GM10266 (cell line): ENCODE measurements around the gene SPCS2.
"Not testable (repeated sequence)": the region's sequence is repeated elsewhere in the genome, so short reads cannot be mapped to it uniquely, and the experiment has no call there.

Experiments used
- DNase-seq: peaks from one replicate; pipeline ENCODE4 v3.0.0; 2012; ENCODE audit errors: extremely low spot score
- TF ChIP-seq, protein P1 (sequence below): IDR thresholded peaks from 2 replicates; pipeline ENCODE4 v1.5.1; 2012; ENCODE audit warnings: mild to moderate bottlenecking, low read depth; ENCODE audit not compliant: control insufficient read depth, insufficient read depth; ENCODE audit errors: missing control alignments

Gene SPCS2

DNA sequence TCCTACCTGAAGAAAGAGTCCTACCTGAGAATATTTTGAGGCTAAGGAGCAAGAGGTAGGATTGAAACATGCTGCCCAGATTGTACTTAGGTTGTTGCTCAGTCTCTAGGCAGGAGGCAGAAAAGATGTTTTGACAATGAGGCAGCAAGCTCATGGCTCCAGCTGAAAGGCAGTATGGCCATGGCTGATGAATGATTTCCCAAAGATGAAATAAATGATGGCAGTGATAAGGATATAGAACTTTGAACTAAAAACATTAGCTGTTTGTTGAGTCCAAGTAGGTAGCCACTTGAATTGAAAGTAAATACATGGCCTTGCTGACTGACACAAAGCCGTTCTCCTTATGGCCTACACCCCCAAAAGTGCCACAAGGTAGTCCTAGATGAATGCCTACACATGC is 32.8 kb downstream of the SPCS2 start:
- TF ChIP-seq, protein P1, sequence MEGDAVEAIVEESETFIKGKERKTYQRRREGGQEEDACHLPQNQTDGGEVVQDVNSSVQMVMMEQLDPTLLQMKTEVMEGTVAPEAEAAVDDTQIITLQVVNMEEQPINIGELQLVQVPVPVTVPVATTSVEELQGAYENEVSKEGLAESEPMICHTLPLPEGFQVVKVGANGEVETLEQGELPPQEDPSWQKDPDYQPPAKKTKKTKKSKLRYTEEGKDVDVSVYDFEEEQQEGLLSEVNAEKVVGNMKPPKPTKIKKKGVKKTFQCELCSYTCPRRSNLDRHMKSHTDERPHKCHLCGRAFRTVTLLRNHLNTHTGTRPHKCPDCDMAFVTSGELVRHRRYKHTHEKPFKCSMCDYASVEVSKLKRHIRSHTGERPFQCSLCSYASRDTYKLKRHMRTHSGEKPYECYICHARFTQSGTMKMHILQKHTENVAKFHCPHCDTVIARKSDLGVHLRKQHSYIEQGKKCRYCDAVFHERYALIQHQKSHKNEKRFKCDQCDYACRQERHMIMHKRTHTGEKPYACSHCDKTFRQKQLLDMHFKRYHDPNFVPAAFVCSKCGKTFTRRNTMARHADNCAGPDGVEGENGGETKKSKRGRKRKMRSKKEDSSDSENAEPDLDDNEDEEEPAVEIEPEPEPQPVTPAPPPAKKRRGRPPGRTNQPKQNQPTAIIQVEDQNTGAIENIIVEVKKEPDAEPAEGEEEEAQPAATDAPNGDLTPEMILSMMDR = no peak
- DNase-seq = no peak

DNA sequence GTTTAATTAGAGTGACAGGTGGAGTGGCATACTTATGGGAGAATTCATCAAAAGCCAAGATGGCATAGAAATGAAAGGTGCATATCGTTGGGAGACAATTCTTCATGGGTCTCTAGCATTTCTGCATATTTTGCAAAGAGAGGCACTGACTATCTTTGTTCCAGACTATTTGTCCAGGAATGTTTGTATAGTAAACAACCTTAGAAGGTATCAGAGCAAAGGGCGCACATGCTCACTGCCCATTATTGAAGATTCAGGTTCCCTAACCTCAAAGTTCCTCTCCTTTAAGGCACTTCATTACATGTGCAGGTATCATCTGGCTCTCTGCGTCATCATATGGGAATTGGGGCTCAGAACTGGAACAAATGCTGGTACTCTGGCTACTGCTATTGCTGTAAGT is 35.0 kb downstream of the SPCS2 start:
- TF ChIP-seq, protein P1 = no peak
- DNase-seq = no peak

DNA sequence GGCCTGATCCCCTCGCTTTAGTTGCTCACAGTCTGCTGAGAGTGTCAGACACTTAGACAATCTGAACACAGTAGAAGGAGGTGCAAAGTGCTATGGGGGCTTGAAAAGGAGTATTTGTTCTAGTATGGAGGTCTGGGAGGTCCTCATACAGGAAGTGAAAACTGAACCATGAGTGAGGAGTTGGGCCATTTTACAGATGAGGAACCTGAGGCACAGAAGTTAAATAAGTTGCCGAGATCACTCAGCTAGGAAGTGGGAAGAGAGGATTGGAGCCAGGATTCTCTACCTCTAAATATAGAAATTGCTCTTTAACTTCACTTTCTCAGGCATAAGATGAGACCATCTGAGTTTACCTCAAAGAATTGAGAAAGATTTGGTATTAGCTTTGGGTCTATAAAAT is 35.7 kb downstream of the SPCS2 start:
- DNase-seq = no peak
- TF ChIP-seq, protein P1 = no peak

DNA sequence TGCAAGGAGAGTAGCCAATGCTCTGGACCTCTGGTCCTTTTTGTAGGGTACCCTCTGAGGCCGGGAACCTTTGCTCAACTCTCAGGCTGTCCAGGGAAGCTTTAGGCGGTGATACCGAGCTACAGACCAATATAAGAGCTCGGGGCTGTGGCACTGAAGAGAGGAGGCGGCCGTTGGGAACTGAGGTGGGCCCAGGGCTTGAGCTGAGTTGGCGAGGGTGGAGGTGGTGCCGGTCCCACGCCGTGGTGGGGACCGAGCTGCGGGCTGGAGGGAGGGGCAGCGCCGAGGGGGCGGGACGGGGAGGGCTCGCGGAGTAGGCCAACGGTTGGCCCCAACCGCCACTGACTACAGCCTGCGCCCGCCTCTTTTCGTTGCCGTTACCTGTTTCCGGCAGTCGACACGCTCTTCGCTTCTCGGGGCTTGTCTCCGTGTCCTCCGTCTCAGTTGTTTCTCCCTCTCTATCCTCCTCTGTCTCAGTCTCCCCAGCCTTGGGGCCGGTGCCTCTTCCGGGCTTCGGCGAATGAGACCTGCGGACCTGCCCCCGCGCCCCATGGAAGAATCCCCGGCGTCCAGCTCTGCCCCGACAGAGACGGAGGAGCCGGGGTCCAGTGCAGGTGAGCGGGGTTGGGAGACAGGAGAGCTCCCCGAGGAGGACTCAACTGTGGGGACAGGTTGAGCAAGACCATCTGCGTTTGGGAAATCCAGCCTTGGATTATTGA is 39.6 kb downstream of the SPCS2 start, which contains the start of gene NEU3:
TSS of gene NEU3 (plus strand) at position 393 of the 719 bp plus-strand sequence. CDS start at position 521, 128 bp downstream.
- TF ChIP-seq, protein P1 = no peak

DNA sequence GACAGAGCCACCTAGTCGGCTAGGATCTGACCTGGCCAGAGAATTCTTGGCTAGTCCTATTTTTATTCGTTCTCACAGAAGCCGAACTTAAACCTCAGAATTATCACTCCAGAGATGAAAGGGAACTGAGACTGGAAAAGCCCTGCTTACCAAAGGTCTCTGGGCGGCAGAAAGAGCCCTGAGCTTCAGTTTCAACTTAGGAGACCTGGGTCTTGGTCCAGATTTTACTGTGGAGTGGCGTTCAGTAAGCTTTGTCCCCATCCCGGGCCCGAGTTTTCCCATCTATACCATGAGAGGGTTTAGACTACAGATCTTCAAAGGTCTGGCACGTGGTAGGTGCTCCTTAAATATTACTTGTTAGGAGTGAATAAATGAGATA is 40.2 kb downstream of the SPCS2 start:
- peak; percentile 12 for DNase-seq
- TF ChIP-seq, protein P1 = no peak

More for the DNA sequence above, 39.6 kb downstream of the SPCS2 start, which contains the start of gene NEU3:
- DNase-seq = peak; percentile 83

DNA sequence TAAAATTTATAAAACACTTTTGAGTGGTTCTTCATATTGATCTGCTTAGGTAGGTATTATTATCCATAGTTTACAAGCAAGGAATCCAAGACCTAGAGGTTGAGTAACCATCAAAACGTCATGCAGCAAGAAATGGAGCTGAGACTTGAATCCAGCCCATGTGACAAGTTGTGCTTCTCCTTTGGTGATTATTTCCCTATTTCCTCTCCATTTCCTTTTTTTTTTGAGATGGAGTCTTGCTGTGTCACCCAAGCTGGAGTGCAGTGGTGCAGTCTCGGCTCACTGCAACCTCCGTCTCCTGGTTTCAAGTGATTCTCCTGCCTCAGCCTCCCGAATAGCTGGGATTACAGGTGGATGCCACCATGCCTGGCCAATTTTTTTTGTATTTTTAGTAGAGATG is 41.1 kb downstream of the SPCS2 start:
- not testable (repeated sequence) for DNase-seq

DNA sequence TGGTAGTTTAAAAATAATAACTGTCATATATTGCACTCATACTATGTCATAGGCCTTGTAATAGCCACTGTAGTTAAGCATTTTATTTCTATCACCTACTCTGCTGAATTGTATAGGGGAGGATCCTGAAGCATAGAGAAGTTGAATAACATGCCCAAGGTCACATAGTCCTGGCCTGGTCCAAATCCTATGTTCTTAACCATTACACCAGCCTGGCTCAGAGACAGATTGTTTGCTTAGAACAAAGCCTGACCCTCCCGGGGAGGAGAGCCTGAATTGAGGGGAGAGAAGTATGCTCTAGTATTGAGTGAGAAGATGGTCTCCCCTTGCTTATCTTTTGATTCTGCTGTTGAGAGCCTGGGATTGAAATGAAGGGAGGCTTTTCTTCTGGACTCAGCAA is 41.9 kb downstream of the SPCS2 start:
- TF ChIP-seq, protein P1 = no peak
- DNase-seq = no peak
